VCaP (cell line): Measurements from ENCODE around the gene PRAMEF27.
"Not testable (repeated sequence)": the region's sequence is repeated elsewhere in the genome, so short reads cannot be mapped to it uniquely, and the experiment has no call there.

Source experiments
- H3K27ac ChIP-seq: fragments of 450-650 bp; 2 replicates; pipeline ENCODE4 v1.5.1; 2017

The PRAMEF27 gene

GRCh38 chr1:13056475-13056874, at the start of gene PRAMEF27:
PRAMEF27 (minus strand) TSS chr1:13056575; CDS start chr1:13053659, 2,916 bp downstream.
- H3K27ac ChIP-seq, result not testable (repeated sequence)

- not testable (repeated sequence) for H3K27ac ChIP-seq
These were observed 14.1 kb upstream of the PRAMEF27 start, which contains the start of gene PRAMEF25 for GRCh38 chr1:13070474-13070873. PRAMEF25 (plus strand) TSS chr1:13070774; CDS start chr1:13073694, 2,920 bp downstream.

- H3K27ac ChIP-seq, result not testable (repeated sequence)
These were observed 36.5 kb downstream of the PRAMEF27 start for GRCh38 chr1:13019846-13020245.

- H3K27ac ChIP-seq, result not testable (repeated sequence)
These were observed 44.4 kb downstream of the PRAMEF27 start for GRCh38 chr1:13011932-13012331.

DNA sequence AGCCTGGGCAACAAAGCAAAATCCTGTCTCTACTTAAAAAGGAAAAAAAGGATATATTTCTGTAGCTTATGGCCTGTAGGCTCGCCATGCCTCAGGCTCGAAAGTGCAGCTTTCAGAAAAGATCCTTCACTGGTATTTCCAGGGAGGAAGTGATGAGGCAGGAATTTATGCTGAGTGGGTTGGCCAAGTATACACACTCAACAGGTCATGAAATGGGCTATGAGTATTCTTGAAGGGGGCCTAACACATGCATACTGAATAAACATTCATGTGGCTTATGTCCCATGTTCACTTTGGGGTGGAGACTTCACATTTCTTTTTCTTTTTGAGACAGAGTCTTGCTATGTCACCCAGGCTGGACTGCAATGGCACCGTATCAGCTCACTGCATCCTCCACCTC, 47.0 kb downstream of the PRAMEF27 start:
- not testable (repeated sequence) for H3K27ac ChIP-seq

DNA sequence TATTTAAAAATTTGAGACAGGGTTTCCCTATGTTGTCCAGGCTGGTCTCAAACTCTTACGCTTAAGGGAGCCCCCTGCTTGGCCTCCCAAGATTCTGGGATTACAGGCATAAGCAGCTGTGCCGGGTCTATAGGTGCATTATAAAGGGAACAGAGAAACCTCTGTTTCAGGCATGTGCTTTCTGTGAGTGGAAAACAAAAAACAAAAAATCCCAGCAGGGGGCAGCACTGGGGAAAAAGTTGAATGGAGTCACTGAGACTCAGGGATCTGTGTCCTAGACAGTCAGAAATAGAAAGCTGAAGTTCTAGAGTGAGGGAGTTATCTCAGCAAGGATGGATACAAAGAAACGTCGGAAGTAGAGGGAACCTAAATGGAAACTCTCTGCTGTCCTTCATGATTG, 50.6 kb downstream of the PRAMEF27 start:
- not testable (repeated sequence) for H3K27ac ChIP-seq
